Measurements from ENCODE around the gene ZNF283.
"Not testable (repeated sequence)": the region's sequence is repeated elsewhere in the genome, so short reads cannot be mapped to it uniquely, and the experiment has no call there.

Gene ZNF283

GRCh38 chr19:43848821-43849220 lies 21.7 kb downstream of the ZNF283 start:
- TF ChIP-seq, protein P1, sequence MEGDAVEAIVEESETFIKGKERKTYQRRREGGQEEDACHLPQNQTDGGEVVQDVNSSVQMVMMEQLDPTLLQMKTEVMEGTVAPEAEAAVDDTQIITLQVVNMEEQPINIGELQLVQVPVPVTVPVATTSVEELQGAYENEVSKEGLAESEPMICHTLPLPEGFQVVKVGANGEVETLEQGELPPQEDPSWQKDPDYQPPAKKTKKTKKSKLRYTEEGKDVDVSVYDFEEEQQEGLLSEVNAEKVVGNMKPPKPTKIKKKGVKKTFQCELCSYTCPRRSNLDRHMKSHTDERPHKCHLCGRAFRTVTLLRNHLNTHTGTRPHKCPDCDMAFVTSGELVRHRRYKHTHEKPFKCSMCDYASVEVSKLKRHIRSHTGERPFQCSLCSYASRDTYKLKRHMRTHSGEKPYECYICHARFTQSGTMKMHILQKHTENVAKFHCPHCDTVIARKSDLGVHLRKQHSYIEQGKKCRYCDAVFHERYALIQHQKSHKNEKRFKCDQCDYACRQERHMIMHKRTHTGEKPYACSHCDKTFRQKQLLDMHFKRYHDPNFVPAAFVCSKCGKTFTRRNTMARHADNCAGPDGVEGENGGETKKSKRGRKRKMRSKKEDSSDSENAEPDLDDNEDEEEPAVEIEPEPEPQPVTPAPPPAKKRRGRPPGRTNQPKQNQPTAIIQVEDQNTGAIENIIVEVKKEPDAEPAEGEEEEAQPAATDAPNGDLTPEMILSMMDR (IDR thresholded peaks at IDR 0.05; ENCODE audit: low read depth, low read length, missing control alignments) = no peak
- no peak overlapping the region for H3K4me3 ChIP-seq (replicated peaks; ENCODE audit: low read depth, low read length)
- DNase-seq (ENCODE audit: extremely low read depth, low read depth) = no peak

- no peak overlapping the region for H3K4me3 ChIP-seq (replicated peaks; ENCODE audit: low read depth, low read length)
- DNase-seq (ENCODE audit: extremely low read depth, low read depth) = no peak
Observed at GRCh38 chr19:43858174-43858573, 31.1 kb downstream of the ZNF283 start.

GRCh38 chr19:43866923-43867322 lies 39.8 kb downstream of the ZNF283 start:
- DNase-seq (ENCODE audit: extremely low read depth, low read depth); H3K4me3 ChIP-seq (replicated peaks; ENCODE audit: low read depth, low read length): not testable (repeated sequence)

More at GRCh38 chr19:43858174-43858573, 31.1 kb downstream of the ZNF283 start:
- TF ChIP-seq, protein P1 (IDR thresholded peaks at IDR 0.05; ENCODE audit: low read depth, low read length, missing control alignments) = no peak

DNA sequence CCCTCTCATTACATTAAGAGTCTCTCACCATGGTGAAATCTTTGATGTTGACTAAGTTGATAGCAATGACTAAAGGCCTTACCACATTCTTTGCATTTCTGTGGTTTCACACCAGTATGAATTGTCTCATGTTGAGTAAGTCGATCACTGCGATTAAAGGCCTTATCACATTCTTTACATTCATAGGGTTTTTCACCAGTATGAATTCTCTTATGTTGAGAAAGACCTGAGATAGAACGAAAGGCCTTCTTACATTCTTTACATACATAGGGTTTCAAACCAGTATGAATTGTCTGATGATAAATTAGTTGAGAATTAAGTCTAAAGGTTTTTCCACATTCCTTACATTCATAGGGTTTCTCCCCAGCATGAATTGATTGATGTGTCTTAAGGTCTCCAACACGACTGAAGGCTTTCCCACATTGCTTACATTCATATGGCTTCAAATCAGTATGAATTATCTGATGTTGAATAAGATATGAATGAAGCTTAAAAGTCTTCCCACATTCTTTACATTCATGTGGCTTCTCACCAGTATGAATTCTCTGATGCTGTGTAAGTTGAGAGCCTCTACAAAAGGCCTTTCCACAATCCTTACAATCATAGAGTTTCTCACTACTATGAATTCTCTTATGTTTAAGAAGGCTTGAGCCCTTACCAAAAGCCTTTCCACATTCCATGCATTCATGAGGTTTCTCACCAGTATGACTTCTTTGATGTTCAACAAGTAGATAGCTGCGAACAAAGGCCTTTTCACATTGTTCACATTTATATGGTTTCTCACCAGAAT lies 45.6 kb downstream of the ZNF283 start:
- no peak overlapping the region for H3K4me3 ChIP-seq (replicated peaks; ENCODE audit: low read depth, low read length)
- TF ChIP-seq, protein P1 (IDR thresholded peaks at IDR 0.05; ENCODE audit: low read depth, low read length, missing control alignments) = no peak
- DNase-seq (ENCODE audit: extremely low read depth, low read depth) = no peak

GRCh38 chr19:43880483-43880882 lies 53.4 kb downstream of the ZNF283 start:
- no peak for DNase-seq (ENCODE audit: extremely low read depth, low read depth)
- TF ChIP-seq, protein P1 (IDR thresholded peaks at IDR 0.05; ENCODE audit: low read depth, low read length, missing control alignments) = no peak
- H3K4me3 ChIP-seq (replicated peaks; ENCODE audit: low read depth, low read length) = no peak overlapping the region

GRCh38 chr19:43883864-43884263 lies 56.7 kb downstream of the ZNF283 start, which contains the start of gene ZNF404:
Gene ZNF404 (minus strand): TSS chr19:43883964.
- TF ChIP-seq, protein P1 (IDR thresholded peaks at IDR 0.05; ENCODE audit: low read depth, low read length, missing control alignments) = no peak
- DNase-seq (ENCODE audit: extremely low read depth, low read depth) = no peak
- H3K4me3 ChIP-seq (replicated peaks; ENCODE audit: low read depth, low read length) = no peak within 1 kb of the TSS

DNA sequence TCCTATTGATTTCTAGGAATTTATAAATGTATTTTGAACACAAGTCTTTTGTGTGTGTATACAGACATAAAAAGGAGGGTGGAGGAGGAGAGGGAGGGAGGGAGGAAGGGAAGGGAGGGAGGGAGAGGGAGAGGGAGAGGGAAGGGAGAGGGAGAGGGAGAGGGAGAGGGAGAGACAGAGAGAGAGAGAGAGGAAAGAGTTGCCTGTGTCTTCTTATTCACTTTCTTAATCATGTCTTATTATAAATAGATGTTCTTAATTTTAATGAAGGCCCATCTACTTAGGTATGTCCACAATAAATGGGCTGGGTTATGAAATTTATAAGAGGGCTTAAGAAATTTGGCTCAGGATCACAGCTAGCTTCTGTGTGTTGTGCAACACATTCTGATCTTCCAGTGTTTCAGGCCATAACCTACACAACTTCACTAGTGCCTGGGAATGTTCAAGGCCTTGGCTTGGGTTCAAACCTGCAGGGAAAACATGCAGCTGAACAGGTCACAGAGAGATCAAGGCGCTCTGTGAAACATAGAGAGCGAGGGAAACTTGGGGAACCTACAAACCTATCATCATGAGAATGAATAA lies 68.7 kb downstream of the ZNF283 start:
- no peak overlapping the region for H3K4me3 ChIP-seq (replicated peaks; ENCODE audit: low read depth, low read length)
- TF ChIP-seq, protein P1 (IDR thresholded peaks at IDR 0.05; ENCODE audit: low read depth, low read length, missing control alignments) = no peak
- DNase-seq (ENCODE audit: extremely low read depth, low read depth) = no peak

Measured in HFF-Myc (cell line).